Heart left ventricle (tissue), 16 donors: Measurements from ENCODE around the gene DNAI2. TPM values are rescaled to one million over a fixed set of nuclear protein-coding genes. Genes with fewer than 3 reads are reported as not detected.

ENCODE experiments used
- ATAC-seq, 4 donors: fragments of 200-7000 bp; cut with Tn5 transposase; one replicate each; pipeline ENCODE4 v1.9.1; 2020 to 2022; ENCODE audit warnings: moderate library complexity in 4 of 4, mild to moderate bottlenecking in 3 of 4, moderate number of reproducible peaks in 1 of 4
- DNase-seq, 5 donors: peaks; one replicate each; pipeline ENCODE4 v3.0.0-alpha.2; 2020
- H3K27ac ChIP-seq, 12 donors: fragments of 200-600 bp; sonication (generic) in 4 of 12; one replicate each; pipeline versions ENCODE4 v1.5.0 to v1.8.0; 2016 to 2022; ENCODE audit warnings: mild to moderate bottlenecking in 2 of 12
- H3K27me3 ChIP-seq, 9 donors: fragments of 200-600 bp; sonication (generic) in 2 of 9; one replicate each; pipeline versions ENCODE4 v1.5.1 to v1.8.0; 2016 to 2022; ENCODE audit warnings: mild to moderate bottlenecking in 3 of 9
- H3K36me3 ChIP-seq, 9 donors: fragments of 200-600 bp; sonication (generic) in 2 of 9; one replicate each; pipeline versions ENCODE4 v1.5.0 to v1.8.0; 2018 to 2022; ENCODE audit warnings: mild to moderate bottlenecking in 2 of 9
- H3K4me1 ChIP-seq, 12 donors: fragments of 200-600 bp; sonication (generic) in 4 of 12; one replicate each; pipeline versions ENCODE4 v1.5.0 to v1.8.0; 2016 to 2022; ENCODE audit warnings: mild to moderate bottlenecking in 3 of 12
- H3K4me3 ChIP-seq, 12 donors: fragments of 200-600 bp; sonication (generic) in 4 of 12; one replicate each; pipeline versions ENCODE4 v1.5.0 to v1.8.0; 2017 to 2022; ENCODE audit warnings: mild to moderate bottlenecking in 9 of 12, moderate library complexity in 4 of 12
- H3K9me3 ChIP-seq, 12 donors: fragments of 200-600 bp; sonication (generic) in 4 of 12; one replicate each; pipeline versions ENCODE4 v1.5.0 to v1.8.0; 2016 to 2022; ENCODE audit warnings: mild to moderate bottlenecking in 1 of 12
- POLR2A ChIP-seq, 2 donors: fragments of 450-650 bp; IDR thresholded peaks; one replicate each; pipeline ENCODE4 v1.6.1; 2017; ENCODE audit warnings: antibody characterized with exemption in 2 of 2, mild to moderate bottlenecking in 2 of 2, moderate library complexity in 2 of 2
- WGBS, 4 donors: extraction: QIAGEN DNeasy Blood & Tissue Kit in 2 of 4; methylation state at CpG; one replicate each; pipeline versions ENCODE4 v1.1.5 to v1.1.7; 2013 to 2018; 5-methylcytosine and 5-hydroxymethylcytosine counted together
- intact Hi-C, 10 donors: fragments of 100-400 bp; cut with DNase I; formaldehyde crosslinking; loops; one replicate each; pipeline versions ENCODE4 v1.11.1 to v1.14.2; 2022
- polyA plus RNA-seq, 2 donors: library from polyadenylated mRNA; stranded (reverse); fragments of 200-250 nt; gene quantifications; one replicate each; pipeline ENCODE4 v1.2.3, GENCODE V29; 2013
- total RNA-seq, 9 donors: library from RNA; depleted of rRNA in 2 of 9; stranded (reverse); fragments of >200 nt in 2 of 9; fragmentation: NEBNext Ultra II Directional in 3 of 9; extraction: Animal tissue kit (Norgen Biotek cat#: 25700) in 3 of 9; gene quantifications; one replicate each; pipeline versions ENCODE4 v1.1.0 to v1.2.4, GENCODE V29; 2016 to 2023
- TF ChIP-seq, protein P1 (sequence below), 12 donors: fragments of 200-600 bp; sonication (generic) in 4 of 12; IDR thresholded peaks; one replicate each; pipeline versions ENCODE4 v1.5.0 to v1.8.0; 2018 to 2022; ENCODE audit warnings: antibody characterized with exemption in 12 of 12, mild to moderate bottlenecking in 5 of 12
- donor health status: ischemic (EF 13 %, LVEDD 7.1; RV severe dilation, severe dysfunction).
- donor health status: healthy with polysubstance abuse.
- donor health status: DM: no; HTN: yes; CAD: no.
- donor health status: DM: no; HTN: no; CAD: no.
- donor health status: ischemic (EF 25% LVEDD 6.9; RV normal size, moderate dysfunction).
- donor health status: ischemic (EF 25% LVEDD 5.7; RV mildly dilated, moderate dysfunction).
- donor health status: healthy.
- donor health status: DM: yes; HTN: yes; CAD: no.
- donor health status: ischemic (EF 35%, LVEDD 5.7; RV mildly dilated, moderate dysfunction).
- donor health status: nonischemic (EF 11% LVEDD 7.7; RV severe dilation, severe dysfunction).
- donor health status: DM: yes; HTN: yes; CAD: no.
- donor health status: PGD.
- donor health status: ischemic (EF 29% LVEDD 5.4; RV normal size, mild dysfunction).
- donor health status: nonischemic (EF 23%, LVEDD 6.1; RV moderate dilation, normal function).

Gene DNAI2
- total and polyA plus RNA-seq, 11 donors, result not detected

DNA sequence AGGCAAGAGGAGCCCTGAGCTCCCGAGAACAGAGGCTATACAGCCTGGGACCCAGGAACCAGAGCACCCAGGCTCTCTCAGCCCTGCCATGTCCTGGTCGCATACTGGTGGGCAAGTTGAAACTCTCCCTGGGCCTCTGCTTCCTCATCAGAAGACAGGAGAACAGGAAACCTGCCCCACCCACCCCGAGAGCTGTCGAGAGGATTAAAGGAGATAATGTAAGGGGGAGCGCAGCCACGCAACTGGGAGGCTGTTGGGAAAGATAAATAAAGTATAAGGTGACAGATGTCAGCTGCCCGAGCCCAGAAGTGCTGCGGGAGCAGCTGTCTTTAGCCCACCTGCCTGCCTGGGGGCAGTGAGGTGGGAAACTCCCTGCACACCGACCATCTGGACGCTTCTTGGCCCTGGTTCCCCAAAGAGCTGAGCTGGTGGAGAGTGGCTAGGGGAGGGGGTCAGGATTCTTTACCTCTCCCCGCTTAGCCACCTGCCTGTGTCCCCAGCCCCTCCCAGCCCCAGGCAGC, 58.8 kb downstream of the DNAI2 start:
- Histone ChIP-seq H3K27ac (no peak overlapping the region), H3K4me1 (peaks cover 0 to 6% (median 0%) of the 10 kb centered on the region in 12 donors), H3K27me3 (peaks cover 0 to 5% (median 0%) of the 10 kb centered on the region in 9 donors), H3K9me3 (peaks cover 0 to 4% (median 0%) of the 10 kb centered on the region in 12 donors), H3K36me3 (no peaks in the 10 kb centered on the region), H3K4me3 (no peak overlapping the region)
- no peak for ATAC-seq
- no peak for TF ChIP-seq POLR2A (IDR thresholded peaks at IDR 0.05)
- TF ChIP-seq, protein P1, sequence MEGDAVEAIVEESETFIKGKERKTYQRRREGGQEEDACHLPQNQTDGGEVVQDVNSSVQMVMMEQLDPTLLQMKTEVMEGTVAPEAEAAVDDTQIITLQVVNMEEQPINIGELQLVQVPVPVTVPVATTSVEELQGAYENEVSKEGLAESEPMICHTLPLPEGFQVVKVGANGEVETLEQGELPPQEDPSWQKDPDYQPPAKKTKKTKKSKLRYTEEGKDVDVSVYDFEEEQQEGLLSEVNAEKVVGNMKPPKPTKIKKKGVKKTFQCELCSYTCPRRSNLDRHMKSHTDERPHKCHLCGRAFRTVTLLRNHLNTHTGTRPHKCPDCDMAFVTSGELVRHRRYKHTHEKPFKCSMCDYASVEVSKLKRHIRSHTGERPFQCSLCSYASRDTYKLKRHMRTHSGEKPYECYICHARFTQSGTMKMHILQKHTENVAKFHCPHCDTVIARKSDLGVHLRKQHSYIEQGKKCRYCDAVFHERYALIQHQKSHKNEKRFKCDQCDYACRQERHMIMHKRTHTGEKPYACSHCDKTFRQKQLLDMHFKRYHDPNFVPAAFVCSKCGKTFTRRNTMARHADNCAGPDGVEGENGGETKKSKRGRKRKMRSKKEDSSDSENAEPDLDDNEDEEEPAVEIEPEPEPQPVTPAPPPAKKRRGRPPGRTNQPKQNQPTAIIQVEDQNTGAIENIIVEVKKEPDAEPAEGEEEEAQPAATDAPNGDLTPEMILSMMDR (IDR thresholded peaks at IDR 0.05), result no peak
- WGBS, 4 donors, result 43 to 56% (median 47%) methylated on average over 11 of the region's 11 CpGs
- intact Hi-C loops, result no loop called here
- no peak for DNase-seq

DNA sequence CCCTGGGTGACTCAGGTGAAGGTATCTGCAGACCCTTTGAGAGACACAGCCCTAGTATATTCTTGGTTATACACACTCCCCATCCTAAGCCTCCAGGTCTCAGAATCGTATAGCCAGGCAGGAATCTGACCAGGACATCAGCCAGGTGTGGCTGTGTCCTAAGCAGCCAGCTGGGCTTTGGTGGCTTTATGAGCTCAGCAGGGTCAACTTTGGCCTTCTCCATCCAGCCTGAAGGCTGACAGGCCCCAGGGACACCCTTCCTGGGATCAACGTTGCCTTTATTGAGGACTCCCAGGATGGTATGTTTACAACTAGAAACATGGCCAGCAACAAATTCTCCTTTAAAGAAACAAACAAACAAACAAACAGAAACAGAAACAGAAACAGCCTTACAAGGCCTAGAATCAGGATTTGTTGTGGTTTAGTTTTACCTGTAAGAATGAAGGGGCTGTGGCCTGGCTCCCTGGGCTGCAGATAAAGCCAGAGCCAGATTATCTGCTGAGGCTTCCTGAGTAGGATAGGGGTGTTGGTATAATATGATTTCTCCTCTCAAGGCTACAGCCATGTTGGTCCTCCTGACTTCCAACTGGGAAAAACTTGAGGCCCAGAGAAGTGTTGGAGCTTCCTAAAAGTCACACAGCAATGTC, 60.5 kb downstream of the DNAI2 start:
- H3K4me1 ChIP-seq, result peaks cover 0 to 4% (median 0%) of the 10 kb centered on the region in 12 donors
- peaks cover 0 to 5% (median 0%) of the 10 kb centered on the region in 9 donors for H3K27me3 ChIP-seq
- H3K36me3 ChIP-seq, result no peaks in the 10 kb centered on the region
- H3K4me3 ChIP-seq, result no peak overlapping the region
- WGBS, 4 donors, result 95 to 100% (median 96%) methylated on average over 2 of the region's 2 CpGs
- ATAC-seq (no peak), DNase-seq (no peak)
- no peak overlapping the region for H3K27ac ChIP-seq
- intact Hi-C loops, result no loop called here
- TF ChIP-seq, protein P1 (IDR thresholded peaks at IDR 0.05), result no peak
- TF ChIP-seq POLR2A (IDR thresholded peaks at IDR 0.05), result no peak
- H3K9me3 ChIP-seq, result peaks cover 0 to 4% (median 0%) of the 10 kb centered on the region in 12 donors

DNA sequence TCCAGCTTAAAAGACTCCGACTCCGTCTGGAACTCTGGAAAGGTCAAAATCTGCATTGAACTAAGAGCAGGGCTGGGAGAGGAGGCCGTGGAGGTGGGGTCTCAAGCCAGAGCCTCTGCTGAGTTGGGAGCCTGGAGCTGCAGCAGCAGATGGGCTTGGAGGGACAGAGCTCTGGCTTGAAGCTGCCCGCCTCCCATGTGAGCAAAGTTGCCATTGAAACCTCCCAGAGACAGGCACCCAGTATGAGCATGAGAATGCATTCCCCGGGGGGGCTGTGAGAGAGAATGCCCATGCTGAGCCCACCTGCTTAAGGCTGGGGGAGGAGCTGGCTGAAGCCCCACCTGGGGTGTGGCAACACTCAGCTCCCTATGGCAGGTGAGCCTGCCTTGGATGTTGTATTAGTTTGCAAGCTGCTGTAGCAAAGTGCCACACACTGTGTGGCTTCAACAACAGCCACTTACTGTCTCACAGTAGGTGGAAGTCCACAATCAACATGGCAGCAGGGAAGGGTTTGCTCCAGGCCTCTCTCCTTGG, 61.6 kb downstream of the DNAI2 start:
- 84 to 91% (median 88%) methylated on average over 5 of the region's 5 CpGs for WGBS, 4 donors
- intact Hi-C loops, result no loop called here
- H3K9me3 ChIP-seq, result peaks cover 0 to 4% (median 0%) of the 10 kb centered on the region in 12 donors
- peaks cover 0 to 5% (median 0%) of the 10 kb centered on the region in 9 donors for H3K27me3 ChIP-seq
- no peaks in the 10 kb centered on the region for H3K36me3 ChIP-seq
- H3K4me1 ChIP-seq, result peaks cover 0 to 4% (median 0%) of the 10 kb centered on the region in 12 donors
- TF ChIP-seq, protein P1 (IDR thresholded peaks at IDR 0.05), result no peak
- TF ChIP-seq POLR2A (IDR thresholded peaks at IDR 0.05), result no peak
- DNase-seq (no peak), ATAC-seq (no peak)
- H3K4me3 ChIP-seq, result no peak overlapping the region
- H3K27ac ChIP-seq, result no peak overlapping the region

DNA sequence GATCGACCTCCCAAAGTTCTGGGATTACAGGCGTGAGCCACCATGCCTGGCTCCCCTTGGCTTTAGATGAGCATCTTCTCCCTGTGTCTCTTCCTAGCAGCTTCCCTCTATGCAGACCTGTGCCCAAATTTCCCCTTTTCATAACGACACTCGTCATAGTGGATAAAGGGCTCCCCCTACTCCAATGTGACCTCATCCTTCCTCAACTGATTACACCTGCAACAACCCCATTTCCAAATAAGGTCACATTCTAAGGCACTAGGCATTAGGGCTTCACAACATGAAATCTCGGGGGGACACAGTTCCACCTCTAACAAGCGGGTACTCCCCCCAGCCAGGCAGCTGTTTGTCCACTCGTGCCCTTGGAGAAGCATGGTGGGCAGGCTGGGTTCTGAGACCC, 62.3 kb downstream of the DNAI2 start:
- H3K36me3 ChIP-seq, result no peaks in the 10 kb centered on the region
- 77 to 81% (median 79%) methylated on average over 7 of the region's 7 CpGs for WGBS, 4 donors
- no peak overlapping the region for H3K4me3 ChIP-seq
- no peak for DNase-seq
- H3K9me3 ChIP-seq, result peaks cover 0 to 4% (median 0%) of the 10 kb centered on the region in 12 donors
- H3K4me1 ChIP-seq, result peaks cover 0 to 4% (median 0%) of the 10 kb centered on the region in 12 donors
- H3K27ac ChIP-seq, result no peak overlapping the region
- intact Hi-C loops, result no loop called here
- ATAC-seq, result no peak
- peaks cover 0 to 5% (median 0%) of the 10 kb centered on the region in 9 donors for H3K27me3 ChIP-seq
- TF ChIP-seq, protein P1 (IDR thresholded peaks at IDR 0.05), result no peak
- TF ChIP-seq POLR2A (IDR thresholded peaks at IDR 0.05), result no peak
